ENCODE results near the gene DPM3.

GRCh38 chr1:155169541-155169940, 29.2 kb upstream of the DPM3 start:
- TF ChIP-seq CTCF (IDR thresholded peaks at IDR 0.05; ENCODE audit: insufficient read depth, low read length) (no peak), POLR2AphosphoS5 (IDR thresholded peaks at IDR 0.05; ENCODE audit: low read depth) (no peak), REST (IDR thresholded peaks at IDR 0.05; ENCODE audit: insufficient replicate concordance, low read depth) (no peak), GABPA (IDR thresholded peaks at IDR 0.05; ENCODE audit: low read depth) (no peak), SPI1 (IDR thresholded peaks at IDR 0.05; ENCODE audit: borderline replicate concordance, low read depth) (no peak)
